HG03159 (cell line): ENCODE measurements around the gene STMN1.
"Not testable (repeated sequence)": the region's sequence is repeated elsewhere in the genome, so short reads cannot be mapped to it uniquely, and the experiment has no call there.

Experiments used
- ATAC-seq: cut with Tn5 transposase; IDR thresholded peaks from one replicate; pipeline ENCODE4 v1.9.1; 2021; ENCODE audit warnings: mild to moderate bottlenecking, moderate library complexity; ENCODE audit not compliant: unreplicated experiment

Gene STMN1

DNA sequence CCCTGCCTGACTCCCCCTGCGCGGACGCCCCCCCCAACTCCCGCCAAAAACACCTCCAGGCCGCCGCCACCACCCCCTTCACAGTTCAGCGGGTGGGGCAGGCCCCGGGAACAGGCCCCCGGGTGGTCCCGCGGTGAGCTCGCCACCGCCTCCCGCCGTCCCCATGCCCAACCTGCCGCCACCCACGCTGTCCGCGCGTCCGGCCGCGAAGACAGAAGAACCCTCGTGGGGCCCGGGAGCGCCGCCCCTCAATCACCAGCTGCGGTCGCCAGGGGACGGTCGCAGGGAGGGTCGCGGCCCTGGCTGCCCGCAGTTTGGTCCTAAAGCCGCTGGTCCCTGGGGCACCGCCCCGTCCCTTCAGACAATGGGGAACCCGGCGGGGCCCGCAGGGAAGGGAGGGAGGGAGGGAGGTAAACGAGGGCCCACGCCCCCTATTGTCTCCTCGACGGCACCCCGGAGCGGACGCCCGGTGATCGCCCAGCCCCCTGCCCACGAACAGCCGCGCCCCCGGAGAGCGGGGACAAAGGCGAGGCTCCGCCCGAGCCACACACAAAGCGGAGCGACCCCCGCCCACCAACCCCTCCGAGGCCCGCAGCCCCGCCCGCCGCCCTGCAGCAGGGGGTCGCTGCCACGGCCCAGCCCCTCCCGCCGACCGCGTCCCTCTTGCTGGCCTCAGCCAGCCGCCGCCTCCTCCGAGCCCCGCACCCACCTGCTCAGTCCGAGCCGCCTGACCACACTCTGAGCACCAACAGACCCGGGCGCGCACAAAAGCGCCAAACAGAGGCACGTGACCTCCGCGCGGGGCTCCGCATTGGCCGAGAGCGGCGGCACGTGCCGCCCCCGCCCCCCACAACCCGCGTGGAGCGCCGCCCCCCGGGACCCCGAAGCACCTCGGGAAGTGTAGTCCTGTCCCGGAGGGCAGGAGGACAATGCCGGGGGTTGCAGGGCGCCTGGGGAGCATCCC lies at the start of gene STMN1:
TSS of gene STMN1 (minus strand) at position 740 of the 964 bp plus-strand sequence. CDS start 1,743 bp downstream, outside the sequence.
- ATAC-seq: peak; percentile 58

DNA sequence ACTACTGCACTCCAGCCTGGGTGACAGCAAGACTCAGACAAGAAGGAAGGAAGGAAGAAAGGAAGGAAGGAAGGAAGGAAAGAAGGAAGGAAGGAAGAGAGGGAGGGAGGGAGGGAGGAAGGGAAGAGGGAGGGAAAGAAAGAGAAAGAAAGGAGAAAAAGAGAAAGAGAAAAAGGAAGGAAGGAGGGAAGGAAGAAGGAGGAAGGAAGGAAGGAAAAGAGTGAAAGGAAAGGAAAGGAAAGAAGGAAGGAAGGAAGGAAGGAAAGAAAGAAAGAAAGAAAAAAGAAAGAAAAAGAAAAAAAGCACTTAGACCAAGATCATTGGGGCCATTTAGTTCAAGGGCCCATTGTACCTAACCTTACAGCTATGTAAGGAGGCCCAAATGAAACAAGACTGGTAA lies 49.3 kb upstream of the STMN1 start:
- no peak for ATAC-seq

DNA sequence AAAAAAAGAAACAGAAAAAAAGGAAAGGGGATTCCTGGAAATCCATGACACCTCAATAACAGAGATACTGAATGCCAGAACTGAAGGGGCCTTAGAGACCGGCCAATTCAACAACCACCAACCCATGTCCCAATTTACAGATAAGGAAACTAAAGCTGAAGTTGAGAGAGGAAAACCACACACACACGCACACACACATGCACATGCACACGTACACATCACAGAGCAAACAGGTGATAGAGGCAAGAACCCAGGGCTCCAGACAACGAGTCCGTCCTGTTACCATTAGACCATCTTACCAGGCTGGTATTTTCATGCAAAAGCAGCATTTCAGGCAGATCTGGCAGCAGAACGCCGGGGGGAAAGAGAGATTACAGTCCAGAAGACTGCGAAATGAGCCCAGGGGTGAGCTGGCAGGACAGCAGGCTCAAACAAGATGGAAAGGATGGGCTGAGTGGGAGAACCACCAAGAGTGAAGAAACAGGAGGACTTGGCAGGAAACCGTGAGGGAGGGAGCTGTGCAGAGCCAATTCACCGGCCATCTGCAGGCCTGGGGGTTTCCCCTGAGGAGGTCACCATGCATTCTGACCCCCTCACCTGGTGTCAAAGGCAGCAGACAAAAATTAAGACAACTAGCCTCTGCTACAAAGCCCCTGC lies 48.2 kb upstream of the STMN1 start:
- ATAC-seq: no peak

DNA sequence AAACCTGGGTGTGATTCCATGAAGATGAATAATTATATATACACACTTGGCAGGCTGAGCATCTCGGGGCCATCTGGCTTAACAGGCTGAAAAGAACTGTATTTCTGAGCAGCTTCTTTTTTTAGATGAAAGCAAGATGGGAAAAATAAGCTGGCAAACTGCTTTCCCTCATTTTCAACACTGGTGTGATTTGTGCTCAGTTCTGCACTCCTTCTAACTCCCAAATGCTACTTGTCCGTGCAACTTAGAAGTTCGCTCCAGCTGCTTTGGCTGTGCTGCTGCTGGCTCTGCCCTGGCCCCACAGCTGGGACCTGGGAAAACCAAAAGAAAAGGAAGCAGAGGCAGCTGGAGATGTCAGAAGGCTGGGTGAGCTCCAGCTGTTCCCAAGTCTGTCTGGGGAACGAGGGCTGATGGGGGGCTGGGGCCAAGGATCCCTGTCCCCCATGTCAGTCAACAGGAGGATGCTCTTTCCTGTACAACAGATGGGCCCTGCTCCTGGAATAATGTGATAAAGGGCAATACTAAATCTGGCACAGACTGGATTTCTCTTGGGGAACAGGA lies 46.7 kb upstream of the STMN1 start:
- ATAC-seq: no peak

DNA sequence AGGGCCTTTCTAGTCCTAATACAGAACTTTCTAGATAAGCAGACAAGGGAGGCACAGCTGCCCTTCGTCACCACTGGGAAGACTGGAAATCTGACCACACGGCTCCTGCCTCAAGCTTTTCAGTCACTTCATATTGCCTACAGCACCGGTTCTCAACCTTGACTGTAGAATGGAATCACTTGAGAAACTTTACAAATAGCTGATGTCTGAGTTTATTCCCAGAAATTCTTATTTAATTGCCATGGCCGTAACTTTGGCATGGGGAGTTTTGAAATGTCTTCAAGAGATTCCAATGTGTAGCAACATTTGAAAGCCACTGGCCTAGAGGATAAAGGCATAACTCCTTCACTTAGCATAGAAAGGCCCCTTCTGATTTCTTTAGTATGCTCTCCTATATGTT lies 42.4 kb upstream of the STMN1 start:
- no peak for ATAC-seq

DNA sequence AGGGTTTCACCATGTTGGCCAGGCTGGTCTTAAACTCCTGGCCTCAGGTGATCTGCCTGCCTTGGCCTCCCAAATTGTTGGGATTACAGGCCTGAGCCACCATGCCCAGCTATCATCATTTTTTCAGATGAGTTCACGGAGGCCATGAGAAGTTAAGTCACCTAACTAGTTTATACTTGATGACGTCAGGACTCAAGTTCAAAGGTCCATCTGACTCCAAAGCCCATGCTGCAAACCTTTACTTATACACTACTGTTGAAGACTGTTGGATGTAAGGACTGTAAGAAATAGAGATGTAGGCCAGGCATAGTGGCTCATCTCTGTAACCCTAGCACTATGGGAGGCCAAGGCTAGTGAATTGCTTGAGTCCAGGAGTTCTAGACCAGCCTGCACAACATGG lies 40.8 kb upstream of the STMN1 start:
- ATAC-seq: no peak

DNA sequence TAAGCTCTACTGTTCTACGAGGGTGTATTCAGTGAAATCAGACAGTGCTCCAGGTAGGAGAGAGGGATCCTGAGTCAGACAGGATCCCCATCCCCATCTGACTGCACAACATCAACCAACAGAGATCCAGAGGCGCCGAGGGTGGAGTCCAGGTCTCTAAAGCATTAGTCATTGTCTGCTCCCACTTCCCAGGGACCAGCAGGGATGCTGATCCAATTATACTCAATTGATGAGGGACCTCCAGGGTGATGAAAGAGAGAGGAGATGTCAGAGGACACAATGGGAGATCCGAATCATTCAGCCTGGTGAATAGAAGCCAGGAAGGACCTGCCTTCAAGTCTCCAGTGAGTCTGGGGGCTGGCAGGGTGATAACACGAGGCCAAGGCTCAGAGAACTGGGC lies 39.5 kb upstream of the STMN1 start:
- ATAC-seq: no peak

DNA sequence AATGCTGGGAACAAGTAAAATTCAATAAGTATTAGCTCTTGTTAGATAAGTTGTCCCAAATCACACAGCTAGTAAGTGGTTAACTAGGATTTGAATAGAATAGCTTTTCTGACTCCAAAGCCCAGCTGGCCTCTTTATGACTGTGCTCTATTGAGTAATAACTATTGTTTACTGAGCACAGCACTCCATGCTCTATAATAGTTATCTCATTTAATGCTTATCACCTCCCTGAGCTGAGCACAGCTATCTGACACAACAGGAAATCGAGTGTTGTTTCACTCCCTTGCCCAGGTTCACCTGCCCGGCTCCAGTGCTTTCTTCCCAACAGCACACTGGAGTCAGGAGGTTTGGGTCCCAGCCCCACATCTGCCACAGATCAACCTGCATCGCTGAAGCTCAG lies 38.8 kb upstream of the STMN1 start:
- ATAC-seq: no peak

DNA sequence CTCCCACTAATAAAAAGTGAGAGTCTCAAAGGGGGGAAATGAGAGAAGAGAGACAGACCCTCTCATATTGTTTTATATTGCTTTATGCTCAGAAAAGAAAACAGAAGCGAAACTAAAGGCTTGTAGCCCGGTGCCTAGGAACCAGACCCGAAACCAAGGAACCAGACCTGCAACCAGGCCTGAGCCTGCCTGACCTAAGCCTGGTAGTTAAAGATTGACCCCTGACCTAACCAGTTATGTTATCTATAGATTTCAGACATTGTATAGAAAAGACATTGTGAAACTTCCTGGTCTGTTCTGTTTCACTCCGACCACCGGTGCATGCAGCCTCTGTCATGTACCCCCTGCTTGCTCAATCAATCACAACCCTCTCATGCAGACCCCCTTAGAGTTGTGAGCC lies 37.3 kb upstream of the STMN1 start:
- not testable (repeated sequence) for ATAC-seq

DNA sequence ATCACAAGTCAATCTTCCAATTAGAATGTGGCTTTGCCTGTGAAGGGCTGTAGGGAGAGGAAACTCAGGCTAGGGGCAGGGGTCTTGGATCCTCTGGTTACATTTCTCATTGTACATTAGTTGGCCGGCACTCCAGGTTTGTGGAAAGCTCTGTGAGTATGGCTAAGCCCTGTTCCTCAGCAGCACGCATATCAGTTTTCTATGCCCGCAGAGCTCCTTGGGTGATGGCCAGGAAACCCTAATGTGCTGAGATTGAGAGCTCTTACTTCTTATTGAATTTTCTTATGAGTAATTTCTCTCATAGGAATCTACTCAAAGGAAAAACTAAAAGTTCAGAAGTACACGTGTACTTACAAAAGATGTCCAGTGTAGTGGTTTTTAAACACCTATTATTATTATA lies 30.7 kb upstream of the STMN1 start:
- ATAC-seq: no peak

DNA sequence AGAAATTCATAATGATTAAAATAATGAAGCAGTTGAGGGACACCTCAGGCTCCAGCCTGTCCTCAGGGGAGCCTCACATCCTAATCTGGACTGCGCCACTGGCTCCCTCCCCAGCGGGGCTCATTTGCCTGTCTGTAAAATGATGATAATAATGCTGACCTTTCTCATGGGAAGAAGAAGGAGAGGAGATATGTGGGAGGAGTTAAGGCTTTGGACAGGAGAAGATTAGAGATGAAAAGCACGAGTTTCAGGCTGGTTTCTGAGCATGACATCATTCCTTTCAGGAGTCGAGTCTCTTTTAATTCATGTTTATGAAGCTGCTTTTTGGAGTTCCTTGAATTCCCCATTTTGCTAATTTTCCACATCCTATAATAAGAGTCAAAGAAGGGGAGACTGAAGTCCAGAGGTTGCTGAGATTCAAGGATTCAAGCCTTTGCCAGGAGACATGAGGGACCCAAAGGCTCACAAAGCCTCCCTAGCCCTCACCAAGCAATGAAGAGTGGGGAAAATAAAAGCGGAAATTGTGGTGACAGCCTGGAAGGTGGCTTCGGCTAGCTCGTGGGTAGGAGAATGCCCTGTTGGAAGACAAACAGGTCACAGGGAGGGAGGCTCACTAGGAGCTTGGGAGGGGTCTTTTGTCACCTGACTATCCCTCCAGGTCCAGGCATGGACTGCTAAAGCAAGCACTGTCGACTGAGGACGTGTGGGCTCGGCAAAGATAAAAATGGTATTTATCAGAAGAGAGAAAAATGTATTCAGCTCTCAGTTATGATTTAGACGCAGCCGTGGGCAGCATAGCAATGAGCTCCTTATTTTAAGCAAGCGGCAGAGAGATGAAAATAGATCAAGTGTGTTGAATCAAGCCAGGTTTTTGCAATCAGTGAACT lies 27.5 kb upstream of the STMN1 start:
- ATAC-seq: no peak

DNA sequence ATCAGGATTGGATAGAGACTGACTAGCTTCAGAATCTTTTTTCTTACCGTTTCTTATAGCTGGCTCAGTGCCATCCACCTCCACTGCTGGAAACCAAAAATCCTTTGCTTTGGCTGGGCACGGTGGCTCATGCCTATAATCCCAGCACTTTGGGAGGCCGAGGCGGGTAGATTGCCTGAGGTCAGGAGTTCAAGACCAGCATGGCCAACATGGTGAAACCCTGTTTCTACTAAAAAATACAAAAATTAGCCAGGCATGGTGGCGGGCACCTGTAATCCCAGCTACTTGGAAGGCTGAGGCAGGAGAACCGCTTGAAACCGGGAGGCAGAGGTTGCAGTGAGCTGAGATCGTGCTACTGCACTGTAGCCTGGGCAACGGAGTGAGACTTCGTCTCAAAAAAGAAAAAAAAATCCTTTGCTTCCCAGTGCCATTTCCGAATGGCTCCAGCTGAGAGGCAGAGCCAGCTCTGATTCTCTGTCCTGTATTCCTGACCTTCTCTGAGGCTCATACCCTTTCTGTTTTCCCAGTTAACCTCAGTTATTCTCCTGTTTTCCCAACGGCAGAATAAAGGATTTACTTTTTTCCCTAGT lies 26.7 kb upstream of the STMN1 start:
- ATAC-seq: not testable (repeated sequence)

DNA sequence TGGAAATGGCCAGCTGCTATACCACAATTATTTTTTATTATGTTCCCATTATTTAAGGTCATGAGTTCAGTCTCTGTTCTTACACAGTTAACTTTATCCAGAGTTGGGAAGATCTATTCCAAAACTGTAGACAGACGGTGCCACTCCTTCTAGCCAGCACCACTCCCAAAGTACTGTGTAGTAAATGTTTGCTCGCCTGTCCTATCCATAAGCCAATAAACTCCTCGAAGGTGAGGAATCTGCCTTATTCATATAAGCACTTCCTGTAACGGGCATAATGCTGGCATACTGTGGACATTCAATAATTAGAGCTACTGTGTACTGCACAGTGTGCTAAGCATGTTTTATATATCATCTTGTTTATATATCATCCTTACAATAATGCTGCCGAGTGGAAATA lies 26.1 kb upstream of the STMN1 start:
- ATAC-seq: no peak

DNA sequence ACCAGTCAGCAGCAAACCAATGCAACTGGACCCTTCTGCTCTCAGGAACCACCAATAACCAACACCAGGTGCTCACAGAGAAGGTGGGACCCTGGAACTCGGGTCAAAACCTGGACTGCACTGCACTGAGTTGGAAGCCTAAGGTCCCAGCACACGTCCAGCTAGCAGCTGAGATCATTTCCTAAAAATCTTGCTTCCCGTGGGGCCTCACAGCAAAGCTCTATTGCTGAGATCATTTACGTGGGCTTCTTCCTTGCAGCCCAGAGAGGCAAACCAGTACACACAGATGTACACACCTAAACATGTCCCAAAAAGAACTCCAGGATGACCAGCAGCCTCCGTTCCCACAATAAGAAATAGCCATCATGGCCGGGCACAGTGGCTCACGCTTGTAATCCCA lies 22.8 kb upstream of the STMN1 start:
- ATAC-seq: no peak

DNA sequence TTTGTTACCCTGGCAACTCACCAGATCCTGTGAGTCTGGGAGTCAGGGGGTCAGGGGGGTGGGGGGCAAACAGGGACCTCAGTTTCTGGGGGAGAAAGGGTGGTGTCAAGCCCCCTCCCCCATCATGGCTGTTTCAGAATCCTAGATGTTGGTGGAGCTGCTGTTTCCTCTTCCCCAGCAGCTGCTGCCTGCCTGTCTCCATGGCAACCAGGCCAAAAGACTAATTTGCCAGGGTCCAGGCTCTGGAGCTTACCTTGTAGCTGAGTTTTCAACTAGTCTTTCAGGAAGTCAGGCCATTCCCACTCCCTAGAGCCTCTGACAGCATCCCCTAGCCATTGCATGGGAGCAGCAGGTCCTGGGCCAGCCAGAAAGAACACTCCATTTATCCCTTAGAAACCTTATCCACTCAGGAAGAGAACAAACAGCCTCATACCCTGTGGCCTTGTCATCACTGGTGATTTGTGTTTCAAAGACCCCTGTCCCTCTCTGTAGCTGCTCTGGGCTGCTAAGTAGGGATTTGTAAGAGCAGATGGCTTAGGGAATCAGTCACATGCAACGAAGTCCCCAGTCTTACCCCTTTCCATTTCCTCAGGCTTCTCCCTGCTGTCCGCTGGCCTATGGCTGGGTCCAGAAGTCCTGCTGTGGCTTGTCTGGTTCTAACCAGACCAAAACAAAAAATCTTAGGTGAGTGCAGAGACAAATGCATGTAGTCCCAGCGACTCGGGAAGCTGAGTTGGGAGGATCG lies 21.5 kb upstream of the STMN1 start:
- ATAC-seq: no peak

DNA sequence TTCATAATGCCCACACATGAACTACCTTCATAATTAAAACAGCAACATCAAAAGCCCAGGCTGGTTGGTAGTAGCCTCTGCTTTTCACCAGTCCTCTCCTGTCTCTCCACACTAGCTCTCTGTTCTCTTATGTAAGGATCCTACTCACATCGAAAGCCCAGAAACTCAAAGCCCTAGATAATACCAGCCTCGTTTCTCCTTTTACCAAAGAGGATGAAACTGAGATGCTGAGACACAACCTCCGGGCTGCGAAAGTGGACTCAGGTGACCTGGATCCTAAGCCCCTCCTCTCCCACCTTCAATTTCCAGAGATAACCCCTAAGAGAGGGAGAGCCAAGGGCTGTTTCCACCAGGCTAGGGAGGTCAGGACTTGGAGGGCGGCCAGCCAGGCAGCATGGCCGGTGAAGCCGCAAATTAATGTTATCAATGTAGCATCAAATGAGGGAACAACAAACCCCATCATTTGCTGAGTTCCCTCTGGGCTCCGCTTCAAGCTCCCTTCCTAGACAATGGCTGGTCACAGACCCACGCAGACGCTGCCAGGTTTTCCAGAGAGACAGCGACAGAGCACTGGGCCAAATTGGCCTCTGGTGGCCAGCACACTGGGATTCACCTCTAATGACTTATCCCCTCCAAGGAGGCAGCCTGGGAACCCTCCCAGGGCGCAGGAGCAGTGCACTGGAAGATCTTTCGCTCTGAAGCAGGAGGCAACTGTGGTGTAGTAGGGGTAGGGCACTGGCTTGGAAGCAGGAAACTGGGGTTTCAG lies 20.7 kb upstream of the STMN1 start:
- ATAC-seq: no peak

DNA sequence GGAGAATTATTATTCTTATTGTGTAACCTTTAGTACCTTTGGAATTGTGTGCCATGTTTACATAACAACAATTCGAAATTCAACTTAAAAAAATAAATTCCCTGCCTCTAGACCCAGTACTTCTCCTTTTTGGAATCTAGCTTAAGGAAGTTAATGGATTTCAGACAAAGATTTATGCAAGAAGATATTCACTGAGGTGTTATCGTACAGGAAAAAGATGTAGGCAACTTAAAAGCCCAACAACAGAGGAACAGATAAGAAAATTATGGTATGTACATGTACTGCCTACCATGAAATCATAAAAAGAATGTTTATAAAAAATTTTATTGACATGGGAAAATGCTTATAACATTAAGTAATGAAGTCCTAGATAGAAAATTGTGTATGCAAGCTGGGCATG lies 18.2 kb upstream of the STMN1 start:
- no peak for ATAC-seq

DNA sequence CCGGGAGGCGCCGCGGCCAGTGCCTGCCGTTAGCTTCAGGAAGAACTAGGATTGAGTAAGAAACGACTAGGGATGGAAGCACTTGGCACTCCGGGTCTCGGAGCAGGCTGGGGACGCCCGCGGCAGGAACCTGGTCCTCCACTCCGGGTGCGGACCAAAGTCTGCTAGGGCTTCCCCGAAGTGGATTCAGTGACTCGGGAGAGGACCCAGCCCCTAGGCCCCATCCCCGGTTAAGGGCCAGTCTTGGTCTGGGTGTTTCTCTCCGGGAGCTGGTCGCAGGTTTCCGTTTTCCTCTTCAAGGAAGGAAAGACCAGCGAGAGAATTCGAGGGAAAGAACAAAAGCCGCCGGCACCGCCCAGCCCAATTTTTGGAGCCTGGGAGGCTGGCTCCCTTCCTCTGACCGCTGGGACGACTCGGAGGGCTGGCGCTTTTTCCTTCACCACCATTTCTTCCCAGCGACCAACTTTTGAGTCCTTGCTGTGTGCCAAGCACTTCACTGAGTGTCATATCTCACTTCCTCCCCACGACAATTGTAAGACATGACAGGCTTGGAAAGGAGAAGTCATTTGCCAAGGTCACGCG lies 16.8 kb upstream of the STMN1 start:
- ATAC-seq: no peak
